GM21723 (cell line): ENCODE results near the gene SMYD3.

Experiments
- ATAC-seq: cut with Tn5 transposase; IDR thresholded peaks from one replicate; pipeline ENCODE4 v1.9.1; 2021; ENCODE audit warnings: mild to moderate bottlenecking, moderate library complexity; ENCODE audit not compliant: unreplicated experiment

Gene SMYD3

DNA sequence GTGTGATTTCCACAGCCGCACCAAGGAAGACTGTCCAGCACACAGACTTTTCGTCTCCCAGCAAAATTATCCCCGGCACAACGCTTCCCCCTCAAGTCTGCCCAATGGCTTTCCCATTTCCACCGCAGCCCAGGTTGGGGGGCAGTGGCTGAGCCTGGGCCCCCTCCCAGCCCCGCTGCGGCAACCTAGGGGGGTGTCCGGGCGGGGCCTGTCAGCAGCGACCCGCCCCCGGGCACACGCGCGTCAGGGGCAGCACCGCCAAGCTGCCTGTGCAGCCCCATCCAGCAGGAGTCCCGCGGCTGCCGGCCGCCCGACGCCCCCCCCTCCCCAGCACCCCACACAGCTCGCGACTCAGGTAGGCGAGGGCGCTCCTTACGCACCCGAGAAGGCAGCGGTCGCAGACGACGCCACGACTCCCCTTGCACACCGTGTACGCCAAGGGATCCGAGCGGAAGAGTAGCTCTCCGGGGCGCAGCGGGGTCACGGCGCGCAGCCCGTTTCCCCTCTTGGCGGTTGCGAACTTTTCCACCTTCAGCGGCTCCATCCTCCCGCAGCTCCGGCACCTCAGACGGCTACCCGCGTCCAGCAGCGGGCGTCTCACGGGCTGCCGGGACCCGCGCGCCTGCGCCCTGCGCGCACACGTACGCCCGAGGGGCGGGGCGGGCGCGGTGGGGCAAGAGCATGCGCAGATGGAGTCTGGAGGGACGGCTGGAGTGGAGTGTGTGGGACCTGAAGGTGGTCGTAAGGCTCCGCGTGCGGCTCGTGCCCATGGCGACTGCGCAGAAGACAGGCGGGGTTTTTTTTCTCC is at the start of gene SMYD3:
Gene SMYD3 (minus strand): TSS at position 606 of the 808 bp plus-strand sequence.
- ATAC-seq = peak; percentile 90

DNA sequence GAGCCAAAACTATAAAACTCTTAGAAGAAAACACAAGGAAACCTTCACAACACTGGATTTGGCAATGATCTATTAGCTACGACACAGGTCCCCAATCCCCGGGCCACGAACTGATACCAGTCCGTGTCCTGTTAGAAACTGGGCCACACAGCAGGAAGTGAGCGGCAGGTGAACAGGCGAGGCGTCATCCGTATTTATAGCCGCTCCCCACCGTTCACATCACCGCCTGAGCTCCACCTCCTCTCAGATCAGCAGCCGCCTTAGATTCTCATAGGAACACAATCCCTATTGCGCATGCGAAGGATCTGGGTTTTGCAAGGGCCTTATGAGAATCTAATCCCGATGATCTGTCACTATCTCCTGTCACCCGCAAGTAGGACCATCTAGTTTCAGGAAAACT is 47.1 kb upstream of the SMYD3 start:
- ATAC-seq = no peak

DNA sequence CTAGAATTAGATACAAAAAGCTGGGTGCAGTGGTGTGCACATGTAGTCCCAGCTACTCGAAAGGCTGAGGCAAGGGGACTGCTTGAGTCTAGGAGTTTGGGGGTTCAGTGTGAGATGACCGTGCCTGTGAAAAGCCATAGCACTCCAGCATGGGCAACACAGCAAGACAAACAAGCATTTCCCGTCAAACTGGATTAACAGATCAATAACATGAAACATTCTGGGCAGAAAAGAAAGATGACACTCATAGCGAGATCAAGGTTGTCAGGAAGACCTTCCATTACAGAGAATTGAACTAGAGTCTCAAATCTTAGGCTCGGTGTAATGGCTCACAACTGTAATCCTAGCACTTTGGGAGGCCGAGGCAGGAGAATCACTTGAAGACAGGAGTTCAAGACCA is 45.0 kb upstream of the SMYD3 start:
- ATAC-seq = no peak

DNA sequence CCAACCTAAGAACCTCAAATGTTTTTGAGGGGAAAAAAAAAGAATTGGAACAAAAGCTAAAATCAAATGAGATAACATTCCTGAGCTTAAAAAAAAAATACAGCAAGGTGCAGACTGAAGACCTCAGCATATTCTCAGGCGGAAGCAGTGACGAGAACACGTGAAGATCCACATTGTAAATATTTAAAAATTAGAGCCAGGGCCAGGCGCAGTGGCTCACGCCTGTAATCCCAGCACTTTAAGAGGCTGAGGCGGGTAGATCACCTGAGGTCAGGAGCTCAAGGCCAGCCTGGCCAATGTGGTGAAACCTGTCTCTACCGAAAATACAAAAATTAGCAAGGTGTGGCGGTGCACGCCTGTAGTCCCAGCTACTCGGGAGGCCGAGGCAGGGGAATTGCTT is 43.3 kb upstream of the SMYD3 start:
- no peak for ATAC-seq

DNA sequence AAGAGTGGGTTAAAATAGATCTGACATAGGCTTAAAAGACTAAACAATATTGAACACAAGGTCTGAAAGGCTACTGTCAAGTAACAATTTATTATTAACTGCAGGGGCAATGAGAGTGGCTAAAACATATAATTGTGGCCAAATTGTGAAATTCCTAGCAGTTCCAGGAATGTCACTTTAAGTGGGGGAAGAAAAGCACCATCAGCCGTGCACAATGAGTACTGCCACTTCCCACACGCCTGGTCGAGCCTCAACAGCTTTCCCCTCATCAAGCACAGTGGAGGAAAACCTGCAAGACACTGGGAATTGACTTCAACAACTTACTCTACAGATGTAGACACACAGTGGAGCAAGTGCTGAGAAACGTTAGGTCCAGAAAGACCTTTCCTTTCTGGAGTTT is 42.6 kb upstream of the SMYD3 start:
- ATAC-seq = no peak

DNA sequence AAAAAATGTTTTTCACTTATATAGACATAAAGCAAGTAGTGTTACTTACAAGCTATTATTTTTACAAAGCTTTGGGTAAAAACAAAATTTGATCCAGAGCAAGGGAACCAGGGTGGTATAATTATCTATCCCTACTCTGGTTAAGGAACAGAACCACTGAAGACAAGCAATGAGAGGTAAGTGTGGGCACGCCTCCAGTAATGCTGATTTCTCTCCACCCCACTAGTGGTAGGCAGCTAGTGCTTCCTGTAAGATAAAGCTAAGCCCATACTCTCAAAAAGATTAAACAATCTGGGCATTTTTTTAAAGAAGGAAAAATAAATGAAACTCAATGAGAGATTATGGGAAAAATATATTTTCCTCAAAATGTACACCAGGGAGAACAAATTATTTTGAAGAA is 36.9 kb upstream of the SMYD3 start:
- ATAC-seq = no peak

DNA sequence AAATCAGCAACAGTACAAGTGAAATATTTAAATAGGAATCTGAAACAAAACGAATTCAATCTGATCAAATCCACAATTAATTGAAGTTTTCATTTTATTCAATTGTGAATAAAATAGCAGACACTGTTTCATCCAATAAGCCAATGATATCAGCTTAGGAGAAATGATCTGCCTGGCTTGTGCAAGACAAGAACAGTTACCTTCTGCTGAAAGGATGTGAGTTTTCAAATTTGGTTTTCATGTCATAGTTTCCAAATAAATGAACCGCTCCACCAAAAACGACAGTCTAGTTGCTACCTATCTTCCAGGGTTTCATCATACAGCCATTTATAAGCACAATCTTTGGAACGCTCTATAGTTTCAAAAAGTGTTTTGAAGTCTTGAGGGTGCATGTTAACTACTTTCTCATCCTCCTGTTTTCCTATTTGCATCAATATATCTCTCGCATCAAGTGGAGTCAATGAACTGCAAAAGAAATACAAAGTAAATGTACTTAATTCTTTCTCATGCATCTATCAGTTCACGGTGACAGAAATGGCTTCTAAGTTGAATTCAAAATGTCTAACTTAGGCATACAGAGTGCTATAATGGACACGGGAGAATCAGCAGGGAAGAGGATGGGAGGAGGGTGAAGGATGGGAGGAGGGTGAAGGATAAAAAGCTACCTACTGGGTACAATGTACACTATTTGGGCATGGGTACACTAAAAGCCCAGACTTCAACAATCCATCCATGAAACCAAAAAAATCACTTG is 33.8 kb upstream of the SMYD3 start:
- ATAC-seq = no peak

DNA sequence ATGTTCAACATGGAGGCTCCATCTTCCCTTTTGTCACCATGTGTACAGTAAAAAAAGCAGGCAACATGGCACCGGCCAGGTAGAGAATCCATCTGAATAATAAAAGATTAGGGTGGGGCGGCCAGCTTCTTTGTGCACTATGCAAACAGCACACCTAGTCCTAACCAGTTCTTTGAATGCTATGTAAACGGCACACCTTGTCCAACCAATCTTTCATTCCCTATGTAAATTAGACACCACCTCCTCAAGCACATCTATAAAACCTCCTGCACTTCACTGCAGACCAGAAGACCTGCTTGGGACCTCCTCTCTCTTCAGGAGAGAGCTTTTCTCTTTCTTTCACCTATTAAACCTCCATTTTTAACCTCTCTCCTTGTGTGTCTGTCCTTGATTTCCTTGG is 30.8 kb upstream of the SMYD3 start:
- ATAC-seq = no peak

DNA sequence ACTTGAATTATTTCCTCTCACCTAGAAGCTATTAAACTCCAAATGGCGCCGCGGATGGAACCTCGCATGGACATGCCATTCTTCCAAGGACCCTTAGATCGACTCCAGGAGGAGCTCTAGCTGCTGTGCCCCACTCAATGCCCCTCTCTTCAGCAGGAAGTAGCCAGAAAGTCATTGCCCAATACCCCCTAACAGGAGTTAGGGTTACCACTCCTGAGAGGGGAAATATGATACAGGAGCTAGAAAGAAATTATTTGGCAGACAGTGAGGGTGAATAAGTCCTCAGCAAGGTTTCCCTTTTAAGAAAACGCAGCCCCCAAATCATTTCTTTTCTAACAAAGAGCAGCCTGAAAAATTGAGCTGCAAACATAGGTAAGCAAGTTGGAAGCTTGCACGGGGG is 30.4 kb upstream of the SMYD3 start:
- ATAC-seq = no peak

DNA sequence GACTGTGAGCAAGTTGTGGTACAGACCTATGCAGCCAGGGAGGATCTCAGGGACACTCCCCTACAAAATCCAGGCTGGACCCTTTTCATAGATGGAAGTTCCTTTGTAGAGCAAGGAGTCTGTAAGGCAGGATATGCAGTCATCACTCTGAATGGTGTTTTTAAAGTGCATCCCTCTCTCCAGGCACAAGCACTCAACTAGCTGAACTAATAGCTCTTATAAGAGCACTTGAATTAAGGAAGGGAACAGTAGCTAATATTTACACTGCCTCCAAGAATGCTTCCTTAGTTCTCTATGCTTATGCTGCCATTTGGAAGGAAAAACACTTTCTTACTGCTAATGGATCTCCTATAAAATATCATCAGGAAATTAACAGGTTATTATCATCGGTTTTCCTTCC is 27.0 kb upstream of the SMYD3 start:
- ATAC-seq = no peak

DNA sequence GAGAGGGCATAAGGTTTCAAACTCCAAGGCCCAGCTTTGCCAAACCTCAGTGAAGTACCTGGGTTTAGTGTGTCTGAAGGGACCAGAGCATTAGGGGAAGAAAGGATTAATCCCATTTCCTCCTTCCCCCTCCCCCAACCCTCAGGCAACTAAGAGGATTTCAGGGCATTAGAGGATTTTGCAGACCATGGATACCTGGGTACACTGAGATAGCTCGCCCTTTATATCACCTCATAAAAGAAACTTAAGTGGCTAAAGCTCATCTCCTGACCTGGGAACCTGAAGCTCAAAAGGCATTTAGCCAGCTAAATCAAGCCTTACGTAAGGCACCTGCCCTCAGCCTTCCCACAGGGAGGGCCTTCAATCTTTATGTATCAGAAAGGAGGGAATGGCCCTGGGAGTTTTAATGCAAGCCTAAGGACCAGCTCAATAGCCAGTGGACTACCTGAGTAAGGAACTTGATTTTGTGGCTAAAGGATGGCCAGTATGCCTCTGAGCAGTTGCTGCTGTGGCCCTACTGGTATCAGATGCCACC is 26.4 kb upstream of the SMYD3 start:
- no peak for ATAC-seq

DNA sequence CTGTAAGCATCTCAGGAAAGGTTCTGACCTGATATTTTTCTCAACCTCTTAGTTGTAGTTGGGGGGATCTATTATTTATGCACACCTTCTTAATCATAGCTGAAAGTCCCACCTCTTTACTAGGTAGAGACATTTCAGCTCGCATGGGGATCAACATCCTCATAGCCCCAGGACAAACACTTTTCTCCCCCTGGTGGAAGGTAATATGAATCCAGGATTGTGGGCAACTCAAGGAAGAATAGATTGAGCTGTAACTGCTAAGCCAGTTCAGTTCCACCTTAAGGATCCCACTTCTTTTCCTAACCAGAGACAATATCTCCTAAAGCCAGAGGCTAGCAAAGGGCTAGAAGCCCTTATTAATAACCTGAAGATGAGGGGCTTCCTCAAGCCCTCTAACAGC is 25.4 kb upstream of the SMYD3 start:
- ATAC-seq = no peak

DNA sequence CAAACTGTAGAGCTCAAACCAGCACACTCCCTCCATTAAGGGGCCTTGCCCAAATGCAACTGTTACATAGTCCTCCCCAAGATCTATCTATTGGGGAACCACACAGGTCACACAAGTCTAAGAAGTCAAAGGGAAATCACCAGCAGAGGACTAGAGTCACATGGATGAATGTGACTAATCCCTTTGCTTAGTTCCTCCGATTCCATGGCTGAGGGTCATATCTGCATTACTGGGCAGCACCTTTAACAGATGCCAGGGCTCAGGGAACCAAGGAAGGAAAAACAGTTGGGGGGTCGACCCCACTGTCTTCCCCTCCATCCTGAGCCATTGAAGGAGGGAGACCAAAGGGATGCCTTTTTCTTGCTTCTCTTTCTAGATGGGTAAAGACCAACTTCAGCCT is 23.4 kb upstream of the SMYD3 start:
- ATAC-seq = no peak

DNA sequence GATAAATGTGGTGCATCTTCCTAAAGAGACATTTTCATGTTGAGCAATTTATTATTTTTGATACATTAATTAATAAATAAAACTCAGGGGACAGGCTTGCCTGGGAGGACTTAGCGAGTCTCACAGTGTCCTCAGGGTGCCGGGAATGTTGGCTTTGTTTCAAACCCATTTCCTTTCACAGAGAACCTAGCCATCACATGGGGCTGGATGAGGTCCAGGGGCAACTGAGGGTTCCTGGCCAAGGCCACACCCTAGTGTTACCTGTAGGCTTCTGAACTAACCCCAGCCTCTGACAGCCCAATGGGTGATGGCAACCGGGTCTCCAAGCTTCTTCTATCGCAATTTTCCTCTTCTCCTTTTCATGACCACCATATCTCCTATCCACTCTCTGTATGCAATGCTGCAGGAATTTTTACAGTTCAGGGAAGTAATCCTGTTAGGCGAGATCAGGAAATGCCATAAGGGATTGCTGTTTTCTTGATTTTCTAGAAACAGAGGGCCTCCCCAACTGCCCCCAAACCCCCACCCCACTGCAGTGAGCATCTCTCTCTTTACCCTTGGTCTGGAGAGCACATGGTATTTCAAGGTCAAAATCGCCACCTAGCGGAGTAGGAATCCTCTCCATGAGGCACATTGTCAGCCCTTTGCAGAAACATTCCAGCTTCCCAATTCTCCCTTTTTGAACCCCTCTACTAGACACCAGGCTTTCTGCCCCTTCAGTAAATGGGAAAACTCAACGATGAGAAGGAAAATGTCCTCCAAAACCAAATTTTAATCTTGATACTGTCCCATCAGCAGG is 22.1 kb upstream of the SMYD3 start:
- ATAC-seq = no peak

DNA sequence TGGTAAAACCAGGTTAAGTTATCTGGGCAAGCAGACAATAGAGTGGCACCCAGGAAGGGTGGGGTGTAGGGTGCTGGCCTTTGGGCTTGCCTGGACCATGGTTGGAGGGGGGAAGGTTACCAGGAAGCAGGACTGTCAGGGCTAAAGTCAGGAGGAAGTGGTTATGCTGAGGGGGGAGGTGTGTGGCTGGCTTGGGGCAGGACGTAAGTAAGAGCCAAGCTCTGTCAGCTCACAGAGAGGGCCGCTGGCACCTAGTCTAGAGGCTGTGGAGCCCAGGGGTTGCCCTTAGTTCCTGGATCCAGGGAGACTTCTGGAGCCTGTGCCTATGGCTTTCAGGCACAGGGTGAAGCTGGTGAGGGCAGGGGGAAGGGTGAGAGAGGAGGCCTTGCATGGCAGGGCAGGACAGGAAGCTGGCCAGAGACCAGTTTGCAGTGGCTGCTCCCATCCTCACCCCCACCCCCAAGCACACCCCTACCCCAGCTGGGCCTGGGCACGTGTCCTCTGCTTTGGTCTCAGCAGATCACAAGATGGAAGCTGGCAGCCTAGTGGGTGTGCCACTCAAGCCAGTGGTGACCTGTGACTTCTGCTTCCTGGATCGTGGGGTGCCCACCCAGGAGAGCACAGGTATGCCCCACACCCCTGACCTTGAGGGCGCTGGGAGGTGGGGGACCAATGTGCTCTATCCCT is 20.5 kb upstream of the SMYD3 start:
- ATAC-seq = peak; percentile 69

DNA sequence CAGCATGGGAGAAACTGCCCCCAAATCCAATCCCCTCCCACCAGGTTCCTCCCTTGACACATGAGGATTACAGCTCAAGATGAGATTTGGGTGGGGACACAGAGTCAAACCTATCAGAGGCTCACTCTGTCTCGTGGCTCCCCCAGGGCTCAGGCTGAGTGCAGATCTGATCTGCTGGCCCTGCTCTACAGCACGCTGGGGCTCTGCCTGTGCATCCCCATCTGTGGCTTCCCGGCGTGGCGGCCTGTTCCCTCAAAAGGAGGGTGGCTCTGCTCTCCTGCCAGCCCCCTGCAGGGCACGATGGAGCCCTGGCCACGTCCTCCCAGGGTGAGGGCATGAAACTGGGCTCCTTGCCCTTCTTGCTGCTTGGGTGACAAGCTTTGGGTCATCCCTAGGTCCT is 19.8 kb upstream of the SMYD3 start:
- ATAC-seq = no peak

DNA sequence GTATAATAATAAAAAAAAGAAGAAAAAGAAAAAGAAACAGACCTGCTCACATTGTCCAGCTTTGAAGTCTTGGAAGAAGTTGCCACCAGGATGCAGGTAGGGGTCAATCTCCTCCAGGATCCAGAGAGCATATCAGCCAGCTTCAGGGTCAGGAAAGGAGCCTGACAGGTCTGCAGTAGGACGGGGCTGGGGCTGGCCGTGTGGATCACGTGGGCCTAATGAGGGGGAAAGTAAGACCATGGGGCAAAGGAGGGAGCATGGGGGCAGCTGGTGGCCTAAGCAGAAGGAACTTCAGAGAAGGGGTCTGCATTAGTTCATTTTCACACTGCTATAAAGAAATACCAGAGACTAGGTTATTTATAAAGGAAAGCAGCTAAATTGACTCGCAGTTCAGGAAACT is 19.3 kb upstream of the SMYD3 start:
- ATAC-seq = no peak

DNA sequence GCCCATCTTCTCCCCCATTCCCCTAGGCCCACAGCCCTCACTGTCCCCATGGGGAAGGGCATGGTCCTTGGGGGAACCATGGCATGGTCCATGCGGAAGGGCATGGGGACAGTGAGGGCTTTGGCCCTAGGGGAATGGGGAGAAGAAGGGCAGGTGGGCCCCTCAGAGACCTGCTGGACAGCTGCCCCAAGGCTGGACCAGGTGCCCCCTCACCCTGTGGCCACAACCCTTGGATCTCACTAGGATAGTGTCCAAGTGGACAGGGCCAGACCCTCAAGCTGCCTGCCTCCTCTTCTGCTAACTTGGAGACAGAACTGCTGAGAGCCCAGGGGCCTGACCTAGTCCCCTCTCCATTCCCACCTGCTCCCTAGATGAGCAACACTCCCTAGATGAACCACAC is 12.4 kb upstream of the SMYD3 start:
- no peak for ATAC-seq

DNA sequence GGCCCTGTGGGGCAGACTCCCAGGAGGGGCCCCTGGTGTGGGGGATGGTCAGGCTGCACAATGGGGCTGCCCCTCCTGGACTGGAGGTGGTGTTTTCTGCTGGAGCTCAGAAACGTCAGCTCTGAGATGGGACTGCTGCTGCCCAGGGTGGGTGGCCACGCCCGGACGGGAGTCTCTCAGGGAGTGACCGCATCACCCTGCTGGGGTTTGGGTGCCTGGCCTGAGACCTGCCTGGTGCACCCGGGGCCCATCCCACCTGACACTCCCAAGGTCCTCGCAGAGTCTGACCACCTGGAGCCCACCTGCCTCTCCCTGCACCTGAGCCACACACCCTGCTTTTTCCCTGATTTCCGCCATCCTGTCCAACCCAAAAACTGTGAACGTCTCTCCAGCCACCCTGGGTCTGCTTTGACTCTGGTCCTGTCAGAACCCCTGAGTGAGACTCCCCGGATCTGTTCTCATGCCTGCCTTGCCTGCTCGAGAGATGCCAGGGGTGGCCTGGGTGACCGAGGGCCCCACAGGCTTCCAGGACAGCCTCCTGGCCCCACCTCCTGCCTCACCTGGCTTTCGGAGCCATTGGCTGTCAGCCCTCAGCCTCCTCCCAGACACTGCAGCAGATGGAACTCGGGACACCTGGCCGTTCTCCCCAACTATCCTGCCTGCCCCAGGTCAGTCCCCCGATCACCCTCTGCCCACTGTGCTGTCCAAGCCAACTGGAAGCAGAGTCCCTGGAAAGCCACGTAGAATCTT is 11.6 kb upstream of the SMYD3 start:
- ATAC-seq = no peak

DNA sequence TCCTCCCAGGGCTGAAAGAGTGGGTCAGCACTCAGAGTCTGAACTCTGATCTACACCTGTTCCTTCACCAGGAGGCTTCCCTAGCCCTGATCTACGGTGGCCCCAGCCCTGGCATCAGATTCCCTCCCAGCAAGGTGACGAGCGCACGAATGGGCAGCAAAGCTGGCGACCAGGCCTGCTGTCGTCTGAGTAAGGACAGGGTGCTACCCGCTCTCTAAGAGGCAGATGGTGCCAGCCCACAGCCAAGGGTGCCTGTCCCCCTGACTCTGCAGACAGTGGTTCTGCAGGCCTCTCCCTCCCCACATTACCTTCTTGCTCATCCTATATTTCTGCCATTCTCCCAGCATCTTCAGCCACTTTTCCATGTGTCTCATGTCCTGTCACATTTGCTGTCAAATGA is 10.3 kb upstream of the SMYD3 start:
- no peak for ATAC-seq
